SHP77 (cell line): Measurements from ENCODE around the gene NUP188.
"Not testable (repeated sequence)": the region's sequence is repeated elsewhere in the genome, so short reads cannot be mapped to it uniquely, and the experiment has no call there.

Experiments
- DNase-seq, 2 experiments: peaks; one replicate each; lab custom pipeline; 2025; lab: John Stamatoyannopoulos, UW

Gene NUP188

GRCh38 chr9:128916745-128917144 is 30.8 kb upstream of the NUP188 start:
- DNase-seq = no peak

GRCh38 chr9:128917151-128917849 is 30.2 kb upstream of the NUP188 start:
- no peak for DNase-seq

DNA sequence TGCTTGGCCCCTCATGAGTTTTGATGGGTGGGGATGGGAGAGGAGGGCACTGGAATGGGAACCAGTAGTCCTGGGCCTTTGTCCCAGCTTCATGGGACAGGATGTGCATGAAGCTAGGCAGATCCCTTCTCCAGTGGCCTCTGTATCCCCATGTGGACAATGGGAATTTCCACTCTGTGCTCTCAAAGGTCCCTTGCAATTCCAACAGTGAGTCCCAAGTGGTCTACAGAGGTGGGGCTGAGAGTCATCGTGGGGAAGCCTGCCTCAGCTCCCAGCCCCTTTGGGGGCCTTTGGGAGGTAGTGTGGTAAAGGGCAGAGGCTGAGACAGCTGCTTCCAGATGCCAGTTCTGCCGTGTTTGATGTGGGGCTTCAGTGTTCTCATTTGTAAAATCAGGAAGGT is 28.6 kb upstream of the NUP188 start:
- no peak for DNase-seq

DNA sequence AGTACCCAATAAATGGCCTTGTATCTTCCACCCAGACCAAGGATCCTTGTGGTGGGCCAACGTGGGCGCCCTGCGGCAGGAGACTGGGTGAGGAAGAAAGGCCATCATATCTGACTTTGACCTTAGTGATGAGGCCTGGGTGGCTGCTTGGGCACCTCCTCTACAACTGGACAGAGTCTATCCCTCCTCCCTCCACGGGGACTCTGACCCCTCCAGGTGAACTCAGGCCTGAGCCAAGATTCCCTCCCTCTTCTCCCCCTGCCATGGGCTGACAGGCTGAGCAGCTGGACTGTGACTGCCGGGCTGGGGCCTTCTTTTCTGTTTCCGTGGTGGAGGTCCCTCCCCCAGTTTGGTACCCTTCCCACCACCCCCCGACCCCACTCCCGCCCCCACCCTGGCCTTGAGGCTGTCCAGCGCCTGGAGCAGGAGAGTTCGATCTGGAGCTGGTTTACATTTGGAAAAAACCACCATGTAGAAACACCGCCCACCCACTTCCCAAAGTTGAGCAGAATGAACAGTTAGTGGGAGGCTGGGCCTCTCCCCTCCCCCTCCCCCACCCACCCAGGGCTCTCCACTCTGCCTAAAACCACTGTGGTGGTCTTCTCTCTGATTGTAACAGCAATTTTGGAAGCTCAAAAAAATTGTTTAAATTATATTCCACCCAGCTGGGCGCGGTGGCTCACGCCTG is 28.0 kb upstream of the NUP188 start:
- DNase-seq = no peak

GRCh38 chr9:128920381-128921058 is 27.0 kb upstream of the NUP188 start, which contains the start of gene PHYHD1:
Gene PHYHD1, plus strand, starts transcription at chr9:128920982. Its CDS starts 1,342 bp downstream, at chr9:128922324.
- DNase-seq = peak; percentile 81 to 89

- DNase-seq = peak; percentile 31 to 57
Measured at GRCh38 chr9:128921881-128922763, 25.4 kb upstream of the NUP188 start.

DNA sequence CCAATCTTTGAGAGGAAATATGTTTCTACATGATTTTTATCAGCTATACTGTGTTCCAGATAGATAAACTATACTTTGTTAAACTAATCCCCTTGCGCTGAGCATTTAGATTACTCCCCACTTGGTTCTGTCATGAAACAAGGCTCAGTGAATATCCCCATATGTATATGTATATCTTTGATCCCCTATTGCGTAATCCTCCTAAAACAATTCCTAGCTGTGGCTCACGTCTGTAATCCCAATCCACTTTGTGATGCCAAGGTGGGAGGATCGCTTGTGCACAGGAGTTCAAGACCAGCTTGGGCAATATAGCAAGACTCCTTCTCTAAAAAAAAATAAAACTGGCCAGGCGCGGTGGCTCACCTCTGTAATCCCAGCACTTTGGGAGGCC is 24.0 kb upstream of the NUP188 start:
- no peak for DNase-seq

DNA sequence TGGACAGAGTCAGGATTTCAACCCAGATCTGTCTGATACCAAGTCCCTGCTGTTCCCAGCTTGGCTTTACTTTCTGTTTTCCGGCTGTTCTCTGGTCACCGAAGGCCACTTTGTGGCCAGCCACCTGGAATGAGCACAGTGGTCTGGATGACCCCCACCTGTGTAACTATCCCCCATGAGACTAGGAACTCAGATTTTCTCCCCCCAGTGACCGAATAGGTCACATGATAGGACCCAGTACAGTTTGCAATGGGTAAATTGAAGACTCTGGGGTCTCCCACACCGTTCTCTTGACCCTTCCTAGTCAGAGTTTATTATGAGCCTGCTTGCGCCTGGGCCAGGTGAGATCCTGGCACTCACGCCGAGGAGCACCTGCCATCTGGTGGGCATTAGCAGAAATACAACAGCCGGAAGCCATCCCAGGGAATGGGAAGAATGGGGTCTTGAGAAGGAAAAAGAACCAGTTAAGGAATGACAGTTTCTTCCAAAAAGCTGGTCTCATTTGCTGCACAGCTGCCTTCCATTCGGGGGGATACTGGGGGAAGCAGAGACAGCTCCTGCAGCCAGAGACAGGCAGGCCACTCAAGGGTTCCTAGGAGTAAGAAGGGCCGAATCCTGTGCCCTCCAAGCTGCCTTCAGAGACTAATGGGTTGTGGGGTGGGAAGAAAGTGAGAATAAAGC is 19.6 kb upstream of the NUP188 start:
- peak; percentile 35 to 70 for DNase-seq

- no peak for DNase-seq
Measured at GRCh38 chr9:128928624-128929023, 18.9 kb upstream of the NUP188 start.

GRCh38 chr9:128929560-128929959 is 17.9 kb upstream of the NUP188 start:
- no peak for DNase-seq

- DNase-seq = no peak
Measured at GRCh38 chr9:128933731-128934130, 13.8 kb upstream of the NUP188 start.

- DNase-seq = no peak
Measured at GRCh38 chr9:128936171-128936865, 11.2 kb upstream of the NUP188 start.

DNA sequence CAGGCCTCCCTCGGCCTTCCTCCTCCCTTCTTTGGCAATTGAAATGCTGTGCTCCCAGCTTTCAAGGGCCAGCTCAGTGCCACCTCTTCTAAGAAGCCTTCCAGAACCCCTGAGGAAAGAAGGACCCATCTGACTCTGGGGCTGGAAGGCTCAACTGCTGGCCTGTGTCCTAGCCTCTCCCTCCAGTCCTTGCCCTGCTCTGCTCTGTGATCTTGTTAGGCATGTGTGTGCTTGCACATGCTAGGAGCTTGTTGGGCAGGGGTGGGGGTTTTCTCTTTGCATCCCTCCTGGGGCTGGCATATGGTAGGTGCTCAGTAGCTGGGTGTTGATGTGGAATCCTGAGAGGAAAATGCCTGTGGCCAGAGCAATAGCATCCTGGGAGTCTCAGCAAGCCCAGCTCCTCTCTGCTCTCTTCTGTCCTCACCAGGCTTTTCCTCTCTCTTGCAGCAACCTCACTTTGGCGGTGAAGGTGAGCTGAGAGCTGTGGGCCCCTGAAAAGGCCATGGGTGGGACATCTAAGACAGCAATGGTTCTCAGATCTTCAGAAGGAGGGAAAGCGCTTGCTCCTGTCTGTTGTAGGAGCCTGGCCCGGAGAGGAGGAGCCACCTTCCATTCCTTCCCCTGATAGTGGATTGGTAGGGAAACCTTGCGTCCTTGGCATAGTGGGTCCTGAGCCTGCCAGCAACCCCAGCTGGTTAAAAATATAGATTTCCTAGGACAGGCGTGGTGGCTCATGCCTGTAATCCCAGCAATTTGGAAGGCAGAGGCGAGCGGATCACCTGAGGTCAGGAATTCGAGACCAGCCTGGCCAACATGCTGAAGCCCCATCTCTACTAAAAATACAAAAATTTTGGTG is 10.0 kb upstream of the NUP188 start:
- no peak for DNase-seq

- no peak for DNase-seq
Measured at GRCh38 chr9:128940271-128940921, 7.1 kb upstream of the NUP188 start.

DNA sequence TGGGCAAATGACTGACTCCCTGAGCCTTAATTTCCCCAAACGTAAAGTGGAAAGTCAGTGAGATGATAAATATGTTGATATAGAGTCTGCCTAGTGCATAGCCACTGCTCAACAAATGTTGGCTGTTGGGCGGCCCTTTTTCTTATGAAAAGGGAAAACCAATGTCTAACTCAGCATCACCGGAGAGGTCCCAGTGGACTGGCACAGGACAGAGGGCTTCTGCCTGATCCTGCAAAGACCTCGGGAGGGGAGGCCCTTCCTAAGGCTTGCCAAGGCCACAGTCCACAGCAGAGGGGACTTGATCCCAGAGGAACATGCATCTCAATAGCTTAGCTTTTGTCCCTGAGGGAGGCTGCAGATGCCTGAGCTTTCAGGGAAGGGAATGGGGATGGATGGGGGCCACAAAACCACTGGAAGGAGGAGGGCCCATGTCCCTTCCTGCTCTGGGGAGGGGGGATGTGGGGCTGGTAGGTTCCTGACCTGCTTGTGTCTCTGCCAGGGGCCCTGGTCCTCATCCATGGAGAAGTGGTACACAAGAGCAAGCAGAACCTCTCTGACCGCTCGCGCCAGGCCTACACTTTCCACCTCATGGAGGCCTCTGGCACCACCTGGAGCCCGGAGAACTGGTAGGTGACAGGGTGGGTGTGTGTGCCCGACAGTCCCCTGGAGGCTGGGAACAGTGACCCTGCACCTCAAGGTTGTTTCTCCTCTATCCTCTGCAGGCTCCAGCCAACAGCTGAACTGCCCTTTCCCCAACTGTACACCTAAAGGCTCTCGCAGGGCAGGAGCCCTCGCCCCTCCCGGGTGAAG is 6.3 kb upstream of the NUP188 start:
- no peak for DNase-seq

GRCh38 chr9:128943832-128944620 is 3.5 kb upstream of the NUP188 start:
- no peak for DNase-seq

DNA sequence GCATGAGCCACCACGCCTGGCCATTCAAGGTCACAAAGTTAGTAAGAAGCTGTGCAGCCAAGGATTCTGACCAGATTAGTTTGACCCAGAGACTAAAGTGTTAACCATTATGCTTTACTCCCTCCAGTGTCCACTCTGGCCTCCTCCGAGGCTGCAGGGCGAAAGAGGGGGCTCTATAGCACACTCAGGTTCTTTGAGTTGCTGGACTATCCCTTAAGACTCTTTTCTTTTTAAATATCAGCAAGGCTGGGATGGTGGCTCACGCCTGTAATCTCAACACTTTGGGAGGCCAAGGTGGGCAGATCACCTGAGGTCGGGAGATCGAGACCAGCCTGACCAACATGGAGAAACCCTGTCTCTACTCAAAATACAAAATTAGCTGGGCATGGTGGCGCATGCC is 2.5 kb upstream of the NUP188 start:
- DNase-seq = not testable (repeated sequence)
